ENCODE results near the gene CXCL1.
A peak's percentile ranks its signal among the peaks of the same experiment; 100 is the strongest.

CXCL1 gene

DNA sequence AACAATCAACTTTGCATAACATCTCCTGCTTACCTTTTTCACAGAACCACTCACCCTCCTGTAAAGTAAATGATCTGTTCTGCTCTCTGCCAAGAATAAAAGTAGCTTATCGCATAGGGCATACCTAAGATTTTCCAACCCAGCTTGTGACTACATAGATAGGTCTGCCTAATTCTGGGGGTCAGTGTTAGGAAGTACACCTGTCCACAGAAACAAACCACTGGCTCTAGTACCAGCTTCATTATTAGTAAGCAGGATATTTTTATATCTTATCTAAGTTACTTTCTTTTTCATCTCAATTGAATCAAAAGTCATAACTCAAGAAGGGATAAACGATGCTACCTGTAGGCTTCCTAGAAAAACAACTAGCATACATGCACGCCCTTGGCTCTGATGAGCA is 23.8 kb downstream of the CXCL1 start:
- no peak for TF ChIP-seq FOXM1 (IDR thresholded peaks at IDR 0.05; ENCODE audit: borderline replicate concordance, low read depth)
- no peak for TF ChIP-seq ZBTB7A (IDR thresholded peaks at IDR 0.05; ENCODE audit: low read depth)
- no peak for TF ChIP-seq RAD21 (IDR thresholded peaks at IDR 0.05; ENCODE audit: low read depth)
- TF ChIP-seq, protein P1, sequence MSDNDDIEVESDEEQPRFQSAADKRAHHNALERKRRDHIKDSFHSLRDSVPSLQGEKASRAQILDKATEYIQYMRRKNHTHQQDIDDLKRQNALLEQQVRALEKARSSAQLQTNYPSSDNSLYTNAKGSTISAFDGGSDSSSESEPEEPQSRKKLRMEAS (IDR thresholded peaks at IDR 0.05), result no peak
- TF ChIP-seq EP300 (IDR thresholded peaks at IDR 0.05; ENCODE audit: borderline replicate concordance), result no peak
- no peak for TF ChIP-seq EGR1 (IDR thresholded peaks at IDR 0.05)
- TF ChIP-seq TCF12 (IDR thresholded peaks at IDR 0.05; ENCODE audit: low read depth), result no peak

DNA sequence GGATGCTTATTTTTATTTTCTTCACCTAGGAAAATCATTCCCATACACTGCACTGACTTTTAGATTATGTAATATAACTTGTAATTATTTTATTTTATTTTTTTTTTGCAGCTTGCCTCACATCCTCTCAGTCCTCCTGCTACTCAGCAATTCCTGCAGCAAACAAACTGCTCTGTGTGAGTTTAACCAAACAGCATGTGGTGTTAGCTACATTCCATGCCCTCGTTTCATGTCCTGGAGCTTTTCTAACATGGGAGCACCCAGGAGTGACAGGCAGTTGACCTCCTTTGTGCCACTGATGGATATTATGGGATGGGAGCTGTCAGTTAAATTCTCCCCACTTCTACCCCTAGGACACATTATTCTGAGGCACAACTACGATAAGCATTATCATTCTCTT is 24.8 kb downstream of the CXCL1 start:
- TF ChIP-seq YY1 (IDR thresholded peaks at IDR 0.05; ENCODE audit: low read depth) (no peak), ZBTB7A (IDR thresholded peaks at IDR 0.05; ENCODE audit: low read depth) (no peak)

DNA sequence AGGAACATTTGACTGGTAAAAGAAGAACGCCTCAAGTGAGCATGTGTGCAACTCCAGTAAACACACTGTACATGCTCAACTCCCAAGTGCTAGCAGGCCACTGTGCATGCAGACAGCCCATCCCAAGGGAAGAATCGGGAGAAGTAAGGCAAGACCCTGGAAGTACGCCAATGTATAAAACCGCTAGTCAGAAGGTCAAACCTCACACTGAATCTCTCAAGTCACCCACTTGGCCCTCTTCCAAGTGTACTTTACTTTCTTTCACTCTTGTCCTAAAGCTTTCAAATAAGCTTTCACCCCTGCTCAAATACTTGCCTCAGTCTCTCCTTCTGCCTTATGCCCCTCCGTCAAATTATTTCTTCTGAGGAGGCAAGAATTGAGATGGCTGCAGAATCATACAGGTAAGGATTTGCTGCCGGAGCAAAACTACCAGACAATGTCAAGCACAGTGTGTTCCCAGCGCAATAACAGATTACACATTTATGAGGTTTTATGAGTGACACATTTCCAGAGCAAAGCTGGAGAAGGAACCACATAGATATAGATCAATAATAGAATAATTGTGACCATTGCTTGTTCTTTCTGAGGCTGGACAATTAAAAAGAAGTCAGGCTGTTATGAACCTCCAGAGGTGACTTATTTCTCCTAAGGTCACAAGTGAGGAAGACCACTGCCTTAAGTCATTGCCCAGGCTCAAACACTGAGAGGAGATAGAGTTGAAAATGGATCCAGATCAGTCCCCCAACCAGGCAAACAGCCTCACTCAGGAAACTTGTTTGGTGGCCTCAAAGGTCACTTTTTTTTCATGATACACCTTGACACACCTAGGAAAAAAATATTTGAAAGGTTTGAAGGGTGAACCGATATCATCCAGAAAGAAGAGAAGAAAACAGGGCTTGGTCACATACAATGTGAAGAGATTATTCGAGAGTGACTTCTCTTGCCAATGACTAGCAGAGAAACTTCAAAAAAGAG is 26.3 kb downstream of the CXCL1 start:
- TF ChIP-seq EP300 (IDR thresholded peaks at IDR 0.05; ENCODE audit: borderline replicate concordance), result no peak
- peak; percentile 31; the same call in 1 of the 2 replicates for TF ChIP-seq NFIC (IDR thresholded peaks at IDR 0.05)
- TF ChIP-seq TCF12 (IDR thresholded peaks at IDR 0.05; ENCODE audit: low read depth), result no peak
- no peak for TF ChIP-seq CEBPB (IDR thresholded peaks at IDR 0.05)
- TF ChIP-seq FOXM1 (IDR thresholded peaks at IDR 0.05; ENCODE audit: borderline replicate concordance, low read depth), result no peak
- TF ChIP-seq, protein P1 (IDR thresholded peaks at IDR 0.05), result no peak
- no peak for TF ChIP-seq ZBTB7A (IDR thresholded peaks at IDR 0.05; ENCODE audit: low read depth)

DNA sequence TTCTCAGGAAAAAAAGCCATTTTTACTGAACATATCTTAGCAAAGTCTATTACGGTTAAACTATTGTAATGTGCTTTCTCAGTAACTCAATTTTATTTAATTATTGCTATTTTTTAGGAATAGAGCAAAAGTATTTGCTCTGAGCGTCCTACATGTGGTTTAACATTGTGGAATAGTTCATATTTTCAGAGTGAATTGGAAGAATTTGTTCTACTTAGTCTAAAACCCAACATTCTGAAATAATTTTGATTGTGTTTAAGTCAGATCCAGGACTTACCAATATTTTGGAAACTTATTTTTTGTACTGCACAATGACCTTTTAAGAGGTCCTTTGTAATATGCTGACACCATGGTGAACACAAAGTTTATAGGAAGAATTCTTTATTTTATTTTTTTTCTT is 27.2 kb downstream of the CXCL1 start:
- TF ChIP-seq NFIC (IDR thresholded peaks at IDR 0.05), result no peak

DNA sequence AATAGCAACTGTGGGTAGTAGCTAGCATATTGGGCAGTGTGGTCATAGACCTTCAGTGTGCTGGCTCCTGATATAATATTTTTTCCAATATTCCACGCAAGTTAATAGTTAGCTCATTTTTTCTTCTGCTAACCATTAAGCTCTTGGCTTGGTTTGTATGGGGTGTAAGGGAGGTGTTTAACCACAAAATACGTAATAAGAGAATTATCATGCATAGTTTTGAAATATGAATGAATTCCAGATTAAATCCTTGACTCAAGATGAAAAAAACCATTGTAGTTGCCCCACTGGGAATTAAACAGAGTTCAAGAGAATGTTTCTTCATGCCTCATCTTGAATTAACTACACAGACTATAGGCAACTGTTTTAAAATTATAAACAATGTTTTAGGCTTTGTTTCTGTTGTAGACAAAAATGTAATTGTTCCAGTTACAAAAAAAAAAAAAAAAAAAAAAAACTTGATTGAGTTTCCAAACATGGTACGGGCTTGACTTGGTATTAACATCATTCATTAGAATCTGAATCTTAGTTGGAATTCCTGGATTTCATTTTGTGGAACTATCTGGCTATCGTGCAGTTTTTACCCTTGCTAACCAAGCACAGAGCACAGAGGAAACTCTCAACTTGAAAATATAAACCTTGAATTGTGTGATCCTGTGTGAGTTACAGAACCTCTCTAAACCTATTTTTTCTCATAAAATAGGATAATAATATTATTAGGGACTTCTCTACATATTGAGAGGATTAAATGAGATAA is 28.4 kb downstream of the CXCL1 start:
- TF ChIP-seq, protein P1 (IDR thresholded peaks at IDR 0.05), result no peak
- TF ChIP-seq EGR1 (IDR thresholded peaks at IDR 0.05) (no peak), YY1 (IDR thresholded peaks at IDR 0.05; ENCODE audit: low read depth) (no peak), RAD21 (IDR thresholded peaks at IDR 0.05; ENCODE audit: low read depth) (no peak), TCF12 (IDR thresholded peaks at IDR 0.05; ENCODE audit: low read depth) (no peak), EP300 (IDR thresholded peaks at IDR 0.05; ENCODE audit: borderline replicate concordance) (no peak)
- TF ChIP-seq, protein P2, sequence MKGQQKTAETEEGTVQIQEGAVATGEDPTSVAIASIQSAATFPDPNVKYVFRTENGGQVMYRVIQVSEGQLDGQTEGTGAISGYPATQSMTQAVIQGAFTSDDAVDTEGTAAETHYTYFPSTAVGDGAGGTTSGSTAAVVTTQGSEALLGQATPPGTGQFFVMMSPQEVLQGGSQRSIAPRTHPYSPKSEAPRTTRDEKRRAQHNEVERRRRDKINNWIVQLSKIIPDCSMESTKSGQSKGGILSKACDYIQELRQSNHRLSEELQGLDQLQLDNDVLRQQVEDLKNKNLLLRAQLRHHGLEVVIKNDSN (IDR thresholded peaks at IDR 0.05), result no peak

DNA sequence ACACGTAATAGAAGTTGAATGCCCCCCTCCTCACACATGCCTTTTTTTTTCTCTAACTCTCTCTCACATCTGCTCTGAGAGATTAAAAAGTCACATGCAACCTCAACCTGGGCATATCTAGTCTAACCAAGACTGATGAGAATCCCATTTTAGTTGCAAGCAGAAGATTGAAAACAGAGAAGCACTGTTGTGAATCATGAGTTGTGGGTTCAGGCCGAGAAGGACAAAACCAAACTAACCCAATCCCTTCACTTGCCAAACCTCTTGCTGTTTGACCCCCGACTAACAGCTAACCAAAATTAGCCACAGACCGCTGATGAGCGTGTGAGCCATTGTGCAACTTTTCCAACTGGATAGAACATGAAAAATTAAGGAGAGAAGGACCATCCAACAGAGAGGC is 31.8 kb downstream of the CXCL1 start:
- TF ChIP-seq CREB1 (IDR thresholded peaks at IDR 0.05; ENCODE audit: low read depth), result no peak
- TF ChIP-seq TAF1 (IDR thresholded peaks at IDR 0.05; ENCODE audit: low read depth), result no peak
- no peak for TF ChIP-seq ZBTB7A (IDR thresholded peaks at IDR 0.05; ENCODE audit: low read depth)
- no peak for TF ChIP-seq NFIC (IDR thresholded peaks at IDR 0.05)
- TF ChIP-seq, protein P2 (IDR thresholded peaks at IDR 0.05), result no peak

DNA sequence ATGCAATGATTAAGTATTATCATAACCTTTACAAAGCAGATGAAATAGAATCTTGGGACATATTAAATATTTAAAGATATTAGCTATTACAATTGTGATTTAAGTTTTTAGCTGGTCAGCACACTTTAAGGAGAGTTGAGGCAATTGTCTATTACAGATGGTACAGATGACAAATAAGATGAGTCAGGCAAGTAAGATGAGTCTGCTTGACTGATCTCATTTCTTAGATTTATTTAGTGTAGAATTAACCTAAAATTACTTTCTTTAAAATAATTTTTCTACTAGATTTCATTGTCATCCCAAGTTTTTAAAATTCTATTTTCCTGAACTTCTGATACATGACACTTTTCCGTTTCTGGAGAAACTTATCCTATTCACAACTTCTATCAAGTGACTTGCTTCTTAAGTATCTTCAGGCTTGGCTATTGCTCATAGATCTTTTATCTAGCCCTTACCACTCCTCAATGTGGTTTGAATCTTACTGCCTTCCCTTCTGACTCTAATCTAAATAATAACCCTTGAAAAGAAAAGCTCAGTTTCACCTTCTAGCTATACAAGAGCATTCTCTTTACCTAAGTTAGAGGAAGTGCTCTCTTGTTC is 32.9 kb downstream of the CXCL1 start:
- TF ChIP-seq, protein P1 (IDR thresholded peaks at IDR 0.05), result no peak

DNA sequence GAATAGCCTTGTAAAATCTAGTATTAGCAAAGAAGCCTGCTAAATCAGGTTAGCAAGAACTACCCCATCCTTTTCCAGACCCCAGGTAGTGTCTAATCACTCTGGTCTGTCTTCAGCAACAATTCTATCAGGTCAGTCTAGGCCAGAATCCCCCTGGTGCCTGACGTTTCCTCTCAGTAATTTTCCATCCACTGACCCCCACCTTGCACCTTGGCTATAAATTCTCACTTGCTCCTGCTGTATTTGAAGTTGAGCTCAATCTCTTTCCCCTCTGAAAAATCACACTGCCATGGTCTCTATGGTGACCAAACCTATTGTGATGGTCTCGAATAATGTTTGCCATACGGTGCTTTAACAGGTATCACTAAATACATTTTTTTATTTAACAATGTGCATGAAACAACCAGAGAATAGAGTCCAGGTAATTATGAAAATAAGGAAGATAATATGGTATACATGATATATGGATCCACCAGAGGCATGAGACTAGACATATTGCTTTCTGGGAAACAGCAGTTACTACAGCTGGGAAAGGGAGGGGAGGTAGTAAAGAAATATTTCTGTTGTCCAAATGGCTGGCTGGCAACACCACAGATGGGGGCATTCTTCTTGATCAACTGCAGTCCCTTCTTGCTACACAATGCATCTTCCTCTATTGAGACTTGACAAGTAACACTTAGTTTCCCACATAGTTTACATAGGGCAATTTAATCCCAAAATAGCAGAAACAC is 33.8 kb downstream of the CXCL1 start:
- TF ChIP-seq EP300 (IDR thresholded peaks at IDR 0.05; ENCODE audit: borderline replicate concordance) (no peak), CREB1 (IDR thresholded peaks at IDR 0.05; ENCODE audit: low read depth) (no peak), YY1 (IDR thresholded peaks at IDR 0.05; ENCODE audit: low read depth) (no peak), EGR1 (IDR thresholded peaks at IDR 0.05) (no peak), ZBTB7A (IDR thresholded peaks at IDR 0.05; ENCODE audit: low read depth) (no peak), TCF12 (IDR thresholded peaks at IDR 0.05; ENCODE audit: low read depth) (no peak), TAF1 (IDR thresholded peaks at IDR 0.05; ENCODE audit: low read depth) (no peak), FOXM1 (IDR thresholded peaks at IDR 0.05; ENCODE audit: borderline replicate concordance, low read depth) (no peak), CEBPB (IDR thresholded peaks at IDR 0.05) (no peak), NFIC (IDR thresholded peaks at IDR 0.05) (no peak), RAD21 (IDR thresholded peaks at IDR 0.05; ENCODE audit: low read depth) (no peak), TEAD4 (IDR thresholded peaks at IDR 0.05) (no peak)
- TF ChIP-seq, protein P3, sequence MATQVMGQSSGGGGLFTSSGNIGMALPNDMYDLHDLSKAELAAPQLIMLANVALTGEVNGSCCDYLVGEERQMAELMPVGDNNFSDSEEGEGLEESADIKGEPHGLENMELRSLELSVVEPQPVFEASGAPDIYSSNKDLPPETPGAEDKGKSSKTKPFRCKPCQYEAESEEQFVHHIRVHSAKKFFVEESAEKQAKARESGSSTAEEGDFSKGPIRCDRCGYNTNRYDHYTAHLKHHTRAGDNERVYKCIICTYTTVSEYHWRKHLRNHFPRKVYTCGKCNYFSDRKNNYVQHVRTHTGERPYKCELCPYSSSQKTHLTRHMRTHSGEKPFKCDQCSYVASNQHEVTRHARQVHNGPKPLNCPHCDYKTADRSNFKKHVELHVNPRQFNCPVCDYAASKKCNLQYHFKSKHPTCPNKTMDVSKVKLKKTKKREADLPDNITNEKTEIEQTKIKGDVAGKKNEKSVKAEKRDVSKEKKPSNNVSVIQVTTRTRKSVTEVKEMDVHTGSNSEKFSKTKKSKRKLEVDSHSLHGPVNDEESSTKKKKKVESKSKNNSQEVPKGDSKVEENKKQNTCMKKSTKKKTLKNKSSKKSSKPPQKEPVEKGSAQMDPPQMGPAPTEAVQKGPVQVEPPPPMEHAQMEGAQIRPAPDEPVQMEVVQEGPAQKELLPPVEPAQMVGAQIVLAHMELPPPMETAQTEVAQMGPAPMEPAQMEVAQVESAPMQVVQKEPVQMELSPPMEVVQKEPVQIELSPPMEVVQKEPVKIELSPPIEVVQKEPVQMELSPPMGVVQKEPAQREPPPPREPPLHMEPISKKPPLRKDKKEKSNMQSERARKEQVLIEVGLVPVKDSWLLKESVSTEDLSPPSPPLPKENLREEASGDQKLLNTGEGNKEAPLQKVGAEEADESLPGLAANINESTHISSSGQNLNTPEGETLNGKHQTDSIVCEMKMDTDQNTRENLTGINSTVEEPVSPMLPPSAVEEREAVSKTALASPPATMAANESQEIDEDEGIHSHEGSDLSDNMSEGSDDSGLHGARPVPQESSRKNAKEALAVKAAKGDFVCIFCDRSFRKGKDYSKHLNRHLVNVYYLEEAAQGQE (IDR thresholded peaks at IDR 0.05; ENCODE audit: low read depth), result no peak
- TF ChIP-seq, protein P1 (IDR thresholded peaks at IDR 0.05), result no peak
- TF ChIP-seq, protein P2 (IDR thresholded peaks at IDR 0.05), result no peak
